Measurements from ENCODE around the gene RNF149. TPM values are rescaled to one million over a fixed set of nuclear protein-coding genes. Genes with fewer than 3 reads are reported as not detected.

Gene RNF149
- total and polyA plus RNA-seq, 9 of the 15 experiments (the other 6 are each of a cell fraction or from before 2014, with no cell fraction given): 9.0 to 31.5 (median 22.8) TPM

DNA sequence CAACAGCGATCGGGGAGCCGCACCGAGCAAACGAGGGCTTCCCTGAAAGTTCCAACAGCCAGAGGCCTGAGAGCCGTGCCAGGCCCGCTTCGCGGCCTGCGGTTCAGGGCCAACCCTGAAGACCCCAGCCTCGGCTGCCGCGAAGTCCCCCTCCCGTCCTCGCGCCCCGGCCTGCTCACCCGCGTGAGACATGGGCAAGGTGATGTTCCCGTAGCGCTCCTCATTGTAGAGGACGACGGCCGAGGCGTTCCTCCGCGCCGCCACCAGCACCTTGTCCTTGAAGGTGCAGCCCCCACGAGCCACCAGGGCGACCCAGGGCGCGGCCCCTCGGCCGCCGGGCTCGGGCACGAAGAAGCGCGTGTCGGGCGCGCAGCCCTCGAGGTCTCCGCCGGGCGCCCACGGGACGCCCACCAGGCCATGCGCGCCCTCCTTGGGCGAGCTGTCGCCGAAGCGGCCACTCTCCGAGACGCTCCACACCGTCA is 510 bp downstream of the RNF149 start (continued):
- TF ChIP-seq, protein P1, sequence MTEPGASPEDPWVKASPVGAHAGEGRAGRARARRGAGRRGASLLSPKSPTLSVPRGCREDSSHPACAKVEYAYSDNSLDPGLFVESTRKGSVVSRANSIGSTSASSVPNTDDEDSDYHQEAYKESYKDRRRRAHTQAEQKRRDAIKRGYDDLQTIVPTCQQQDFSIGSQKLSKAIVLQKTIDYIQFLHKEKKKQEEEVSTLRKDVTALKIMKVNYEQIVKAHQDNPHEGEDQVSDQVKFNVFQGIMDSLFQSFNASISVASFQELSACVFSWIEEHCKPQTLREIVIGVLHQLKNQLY (CRISPR knock-in tag; conservative IDR thresholded peaks at IDR 0.05): no peak
- TF ChIP-seq HDAC8 (tag; IDR thresholded peaks at IDR 0.05) (0 out of 2 replicates have a peak, but pooled peaks have one; percentile 53), E2F3 (CRISPR knock-in tag; IDR thresholded peaks at IDR 0.05) (peak; percentile 36; the same call in 1 of the 2 replicates), ZNF253 (CRISPR knock-in tag; conservative IDR thresholded peaks at IDR 0.05) (no peak), ZNF586 (CRISPR knock-in tag; conservative IDR thresholded peaks at IDR 0.05) (no peak), CXXC5 (CRISPR knock-in tag; IDR thresholded peaks at IDR 0.05) (no peak; the same call in none of the 2 replicates), SAFB2 (IDR thresholded peaks at IDR 0.05; ENCODE audit: borderline replicate concordance, low read depth, low read length, severe bottlenecking) (no peak), L3MBTL2 (IDR thresholded peaks at IDR 0.05) (peak; percentile 92), NFATC3 (IDR thresholded peaks at IDR 0.05) (no peak), ZNF124 (CRISPR knock-in tag; IDR thresholded peaks at IDR 0.05) (0 out of 2 replicates have a peak, but pooled peaks have one; percentile 79), ESRRB (CRISPR knock-in tag; IDR thresholded peaks at IDR 0.05; ENCODE audit: borderline replicate concordance) (no peak), HNRNPH1 (optimal IDR thresholded peaks at IDR 0.05; ENCODE audit: low read depth, low read length) (no peak), ZNF12 (CRISPR knock-in tag; IDR thresholded peaks at IDR 0.05) (peak; percentile 39; the same call in 1 of the 2 replicates), ERF (CRISPR knock-in tag; IDR thresholded peaks at IDR 0.05) (peak; percentile 19; the same call in 1 of the 2 replicates), SP1 (CRISPR knock-in tag; IDR thresholded peaks at IDR 0.05) (no peak)
- TF ChIP-seq, protein P2, sequence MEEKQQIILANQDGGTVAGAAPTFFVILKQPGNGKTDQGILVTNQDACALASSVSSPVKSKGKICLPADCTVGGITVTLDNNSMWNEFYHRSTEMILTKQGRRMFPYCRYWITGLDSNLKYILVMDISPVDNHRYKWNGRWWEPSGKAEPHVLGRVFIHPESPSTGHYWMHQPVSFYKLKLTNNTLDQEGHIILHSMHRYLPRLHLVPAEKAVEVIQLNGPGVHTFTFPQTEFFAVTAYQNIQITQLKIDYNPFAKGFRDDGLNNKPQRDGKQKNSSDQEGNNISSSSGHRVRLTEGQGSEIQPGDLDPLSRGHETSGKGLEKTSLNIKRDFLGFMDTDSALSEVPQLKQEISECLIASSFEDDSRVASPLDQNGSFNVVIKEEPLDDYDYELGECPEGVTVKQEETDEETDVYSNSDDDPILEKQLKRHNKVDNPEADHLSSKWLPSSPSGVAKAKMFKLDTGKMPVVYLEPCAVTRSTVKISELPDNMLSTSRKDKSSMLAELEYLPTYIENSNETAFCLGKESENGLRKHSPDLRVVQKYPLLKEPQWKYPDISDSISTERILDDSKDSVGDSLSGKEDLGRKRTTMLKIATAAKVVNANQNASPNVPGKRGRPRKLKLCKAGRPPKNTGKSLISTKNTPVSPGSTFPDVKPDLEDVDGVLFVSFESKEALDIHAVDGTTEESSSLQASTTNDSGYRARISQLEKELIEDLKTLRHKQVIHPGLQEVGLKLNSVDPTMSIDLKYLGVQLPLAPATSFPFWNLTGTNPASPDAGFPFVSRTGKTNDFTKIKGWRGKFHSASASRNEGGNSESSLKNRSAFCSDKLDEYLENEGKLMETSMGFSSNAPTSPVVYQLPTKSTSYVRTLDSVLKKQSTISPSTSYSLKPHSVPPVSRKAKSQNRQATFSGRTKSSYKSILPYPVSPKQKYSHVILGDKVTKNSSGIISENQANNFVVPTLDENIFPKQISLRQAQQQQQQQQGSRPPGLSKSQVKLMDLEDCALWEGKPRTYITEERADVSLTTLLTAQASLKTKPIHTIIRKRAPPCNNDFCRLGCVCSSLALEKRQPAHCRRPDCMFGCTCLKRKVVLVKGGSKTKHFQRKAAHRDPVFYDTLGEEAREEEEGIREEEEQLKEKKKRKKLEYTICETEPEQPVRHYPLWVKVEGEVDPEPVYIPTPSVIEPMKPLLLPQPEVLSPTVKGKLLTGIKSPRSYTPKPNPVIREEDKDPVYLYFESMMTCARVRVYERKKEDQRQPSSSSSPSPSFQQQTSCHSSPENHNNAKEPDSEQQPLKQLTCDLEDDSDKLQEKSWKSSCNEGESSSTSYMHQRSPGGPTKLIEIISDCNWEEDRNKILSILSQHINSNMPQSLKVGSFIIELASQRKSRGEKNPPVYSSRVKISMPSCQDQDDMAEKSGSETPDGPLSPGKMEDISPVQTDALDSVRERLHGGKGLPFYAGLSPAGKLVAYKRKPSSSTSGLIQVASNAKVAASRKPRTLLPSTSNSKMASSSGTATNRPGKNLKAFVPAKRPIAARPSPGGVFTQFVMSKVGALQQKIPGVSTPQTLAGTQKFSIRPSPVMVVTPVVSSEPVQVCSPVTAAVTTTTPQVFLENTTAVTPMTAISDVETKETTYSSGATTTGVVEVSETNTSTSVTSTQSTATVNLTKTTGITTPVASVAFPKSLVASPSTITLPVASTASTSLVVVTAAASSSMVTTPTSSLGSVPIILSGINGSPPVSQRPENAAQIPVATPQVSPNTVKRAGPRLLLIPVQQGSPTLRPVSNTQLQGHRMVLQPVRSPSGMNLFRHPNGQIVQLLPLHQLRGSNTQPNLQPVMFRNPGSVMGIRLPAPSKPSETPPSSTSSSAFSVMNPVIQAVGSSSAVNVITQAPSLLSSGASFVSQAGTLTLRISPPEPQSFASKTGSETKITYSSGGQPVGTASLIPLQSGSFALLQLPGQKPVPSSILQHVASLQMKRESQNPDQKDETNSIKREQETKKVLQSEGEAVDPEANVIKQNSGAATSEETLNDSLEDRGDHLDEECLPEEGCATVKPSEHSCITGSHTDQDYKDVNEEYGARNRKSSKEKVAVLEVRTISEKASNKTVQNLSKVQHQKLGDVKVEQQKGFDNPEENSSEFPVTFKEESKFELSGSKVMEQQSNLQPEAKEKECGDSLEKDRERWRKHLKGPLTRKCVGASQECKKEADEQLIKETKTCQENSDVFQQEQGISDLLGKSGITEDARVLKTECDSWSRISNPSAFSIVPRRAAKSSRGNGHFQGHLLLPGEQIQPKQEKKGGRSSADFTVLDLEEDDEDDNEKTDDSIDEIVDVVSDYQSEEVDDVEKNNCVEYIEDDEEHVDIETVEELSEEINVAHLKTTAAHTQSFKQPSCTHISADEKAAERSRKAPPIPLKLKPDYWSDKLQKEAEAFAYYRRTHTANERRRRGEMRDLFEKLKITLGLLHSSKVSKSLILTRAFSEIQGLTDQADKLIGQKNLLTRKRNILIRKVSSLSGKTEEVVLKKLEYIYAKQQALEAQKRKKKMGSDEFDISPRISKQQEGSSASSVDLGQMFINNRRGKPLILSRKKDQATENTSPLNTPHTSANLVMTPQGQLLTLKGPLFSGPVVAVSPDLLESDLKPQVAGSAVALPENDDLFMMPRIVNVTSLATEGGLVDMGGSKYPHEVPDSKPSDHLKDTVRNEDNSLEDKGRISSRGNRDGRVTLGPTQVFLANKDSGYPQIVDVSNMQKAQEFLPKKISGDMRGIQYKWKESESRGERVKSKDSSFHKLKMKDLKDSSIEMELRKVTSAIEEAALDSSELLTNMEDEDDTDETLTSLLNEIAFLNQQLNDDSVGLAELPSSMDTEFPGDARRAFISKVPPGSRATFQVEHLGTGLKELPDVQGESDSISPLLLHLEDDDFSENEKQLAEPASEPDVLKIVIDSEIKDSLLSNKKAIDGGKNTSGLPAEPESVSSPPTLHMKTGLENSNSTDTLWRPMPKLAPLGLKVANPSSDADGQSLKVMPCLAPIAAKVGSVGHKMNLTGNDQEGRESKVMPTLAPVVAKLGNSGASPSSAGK (IDR thresholded peaks at IDR 0.05): peak; percentile 95
- TF ChIP-seq, protein P3, sequence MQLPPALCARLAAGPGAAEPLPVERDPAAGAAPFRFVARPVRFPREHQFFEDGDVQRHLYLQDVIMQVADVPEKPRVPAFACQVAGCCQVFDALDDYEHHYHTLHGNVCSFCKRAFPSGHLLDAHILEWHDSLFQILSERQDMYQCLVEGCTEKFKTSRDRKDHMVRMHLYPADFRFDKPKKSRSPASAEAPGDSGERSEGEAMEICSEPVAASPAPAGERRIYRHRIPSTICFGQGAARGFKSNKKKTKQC (CRISPR knock-in tag; IDR thresholded peaks at IDR 0.05): peak; percentile 44
